T-cell (primary cell): ENCODE measurements around the gene DBNDD2. TPM values are rescaled to one million over a fixed set of nuclear protein-coding genes. Genes with fewer than 3 reads are reported as not detected.

Source experiments
- ATAC-seq, 4 experiments: fragments of 200-7000 bp in 3 of 4; fragments of 150-1000 bp in 1 of 4; cut with Tn5 transposase; replicated peaks in 1 of 4; 1 replicate in 3 of 4; 2 replicates in 1 of 4; pipeline ENCODE4 v1.10.0; 2021; ENCODE audit warnings: moderate library complexity in 3 of 4, mild to moderate bottlenecking in 2 of 4, moderate number of reproducible peaks in 1 of 4
- CTCF ChIA-PET, 2 donors: fragments of 300-600 bp; sonication (Branson Sonifier 250); formaldehyde crosslinking; loops; one replicate each; lab custom pipeline; 2022; ENCODE audit warnings: antibody characterized with exemption in 2 of 2; lab: Charles Lee
- POLR2A ChIA-PET, 2 donors: fragments of 300-600 bp; sonication (Branson Sonifier 250); formaldehyde crosslinking; loops; one replicate each; lab custom pipeline; 2022; ENCODE audit warnings: antibody characterized with exemption in 2 of 2; lab: Charles Lee
- DNase-seq, 35 experiments: peaks; one replicate each; pipeline versions ENCODE4 v3.0.0 to v3.0.0-alpha.2; 2013 to 2023
- H3K27ac ChIP-seq: one replicate; pipeline ENCODE4 v1.5.1; 2013; ENCODE audit warnings: low read length
- H3K27me3 ChIP-seq, 2 experiments: replicated peaks in 1 of 2; 1 replicate in 1 of 2; 2 replicates in 1 of 2; pipeline versions ENCODE4 v1.6.1 to v1.7.0; 2013; ENCODE audit warnings: low read length in 1 of 2, mixed read lengths in 1 of 2; ENCODE audit not compliant: control insufficient read depth in 2 of 2, insufficient read depth in 2 of 2; ENCODE audit errors: extremely low read depth in 1 of 2
- H3K36me3 ChIP-seq, 2 donors: 1 replicate in 1 of 2; 2 replicates in 1 of 2; pipeline versions ENCODE4 v1.6.1 to v1.7.0; 2013; ENCODE audit warnings: low read length in 1 of 2; ENCODE audit not compliant: control insufficient read depth in 2 of 2, insufficient read depth in 1 of 2; ENCODE audit errors: extremely low read depth in 1 of 2
- H3K4me1 ChIP-seq, 2 experiments: 1 replicate in 1 of 2; 2 replicates in 1 of 2; pipeline versions ENCODE4 v1.6.1 to v1.7.0; 2013; ENCODE audit warnings: low read length in 2 of 2, mixed read lengths in 1 of 2; ENCODE audit not compliant: insufficient read depth in 2 of 2, control insufficient read depth in 1 of 2; ENCODE audit errors: extremely low read depth in 1 of 2
- H3K4me3 ChIP-seq, 2 donors: 1 replicate in 1 of 2; 2 replicates in 1 of 2; pipeline versions ENCODE4 v1.5.1 to v1.7.0; 2013; ENCODE audit warnings: mild to moderate bottlenecking in 2 of 2, low read length in 1 of 2, moderate library complexity in 1 of 2; ENCODE audit not compliant: control insufficient read depth in 1 of 2; ENCODE audit errors: extremely low read depth in 1 of 2
- H3K9me3 ChIP-seq: 2 replicates; pipeline ENCODE4 v1.7.0; 2013
- H3K27ac Mint-ChIP-seq, 2 donors: one replicate each; pipeline ENCODE4 v1.8.0; 2020 to 2021; ENCODE audit warnings: mild to moderate bottlenecking in 2 of 2, mixed read lengths in 2 of 2
- H3K27me3 Mint-ChIP-seq, 2 donors: one replicate each; pipeline ENCODE4 v1.8.0; 2021 to 2022; ENCODE audit warnings: mixed read lengths in 2 of 2
- H3K36me3 Mint-ChIP-seq: one replicate; pipeline ENCODE4 v1.8.0; 2021; ENCODE audit warnings: mixed read lengths
- H3K4me1 Mint-ChIP-seq, 3 donors: one replicate each; pipeline ENCODE4 v1.8.0; 2020 to 2022; ENCODE audit warnings: mixed read lengths in 3 of 3, mild to moderate bottlenecking in 1 of 3
- H3K4me3 Mint-ChIP-seq, 3 donors: one replicate each; pipeline ENCODE4 v1.8.0; 2020 to 2022; ENCODE audit warnings: mild to moderate bottlenecking in 3 of 3, mixed read lengths in 3 of 3, moderate library complexity in 3 of 3
- H3K9me3 Mint-ChIP-seq, 3 donors: one replicate each; pipeline ENCODE4 v1.8.0; 2020 to 2022; ENCODE audit warnings: mixed read lengths in 3 of 3
- WGBS: methylation state at CpG from one replicate; pipeline ENCODE4 v1.1.5; 2013; ENCODE audit warnings: missing lambda C conversion rate; ENCODE audit not compliant: insufficient coverage; 5-methylcytosine and 5-hydroxymethylcytosine counted together
- total RNA-seq, 35 experiments: library from RNA in 6 of 35; stranded (reverse) in 6 of 35; fragments of 120-200 nt in 1 of 35; gene quantifications; one replicate each; pipeline versions ENCODE4 v1.2.1 to v1.2.4 and lab custom pipeline; 2013 to 2026

DBNDD2 gene
- total RNA-seq, 5 donors from 2014 or later (not counting 1 experiment from before 2014, with no cell fraction given), result 10.1 to 16.8 (median 14.8) TPM

DNA sequence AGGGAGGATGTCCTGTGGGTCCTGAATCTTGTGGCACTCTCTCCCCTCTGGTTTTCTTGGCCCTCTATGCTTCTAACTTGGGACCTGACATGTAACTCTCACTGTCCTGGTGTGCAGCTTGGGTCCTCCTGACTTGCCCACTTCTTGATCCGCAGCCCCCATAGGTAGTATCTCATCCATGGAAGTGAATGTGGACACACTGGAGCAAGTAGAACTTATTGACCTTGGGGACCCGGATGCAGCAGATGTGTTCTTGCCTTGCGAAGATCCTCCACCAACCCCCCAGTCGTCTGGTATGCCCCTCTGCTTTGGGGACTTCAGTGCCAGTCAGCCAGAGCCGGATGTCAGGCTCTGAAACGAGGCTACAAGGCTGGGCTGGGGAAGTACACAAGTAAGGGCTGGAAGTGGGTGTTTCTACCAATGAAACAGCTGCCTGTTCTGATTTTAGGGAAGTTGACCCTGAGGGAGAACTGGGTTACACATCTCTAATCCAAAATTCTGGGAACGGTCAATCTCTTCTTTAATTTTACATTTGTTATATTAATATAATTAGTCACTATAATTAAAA is 641 bp downstream of the DBNDD2 start:
- ChIA-PET POLR2A (no interaction called here), CTCF (no interaction called here)
- 61% methylated on average over 4 of the region's 7 CpGs for WGBS
- peaks cover 22 to 24% (median 22%) of the 10 kb centered on the region in 3 donors for H3K4me1 Mint-ChIP-seq
- peaks cover 10 to 27% of the 10 kb centered on the region in 2 experiments for H3K4me1 ChIP-seq
- H3K9me3 Mint-ChIP-seq, result no peaks in the 10 kb centered on the region
- DNase-seq (peak in 4 of 35 experiments; percentile 16 to 42 (median 20)), ATAC-seq (peak in 1 of 4 experiments; percentile 37)
- H3K4me3 ChIP-seq, result no peak overlapping the region
- peaks cover 5 to 7% of the 10 kb centered on the region in 2 donors for H3K36me3 ChIP-seq
- peak overlapping the region in 1 of 3 donors; percentile 39 for H3K4me3 Mint-ChIP-seq
- no peaks in the 10 kb centered on the region for H3K27me3 ChIP-seq
- no peaks in the 10 kb centered on the region for H3K9me3 ChIP-seq
- H3K27ac ChIP-seq, result no peak overlapping the region
- H3K36me3 Mint-ChIP-seq, result peaks cover 8% of the 10 kb centered on the region
- H3K27ac Mint-ChIP-seq, result peak overlapping the region; percentile 57 to 64
- H3K27me3 Mint-ChIP-seq, result peaks cover 0 to 3% of the 10 kb centered on the region in 2 donors

DNA sequence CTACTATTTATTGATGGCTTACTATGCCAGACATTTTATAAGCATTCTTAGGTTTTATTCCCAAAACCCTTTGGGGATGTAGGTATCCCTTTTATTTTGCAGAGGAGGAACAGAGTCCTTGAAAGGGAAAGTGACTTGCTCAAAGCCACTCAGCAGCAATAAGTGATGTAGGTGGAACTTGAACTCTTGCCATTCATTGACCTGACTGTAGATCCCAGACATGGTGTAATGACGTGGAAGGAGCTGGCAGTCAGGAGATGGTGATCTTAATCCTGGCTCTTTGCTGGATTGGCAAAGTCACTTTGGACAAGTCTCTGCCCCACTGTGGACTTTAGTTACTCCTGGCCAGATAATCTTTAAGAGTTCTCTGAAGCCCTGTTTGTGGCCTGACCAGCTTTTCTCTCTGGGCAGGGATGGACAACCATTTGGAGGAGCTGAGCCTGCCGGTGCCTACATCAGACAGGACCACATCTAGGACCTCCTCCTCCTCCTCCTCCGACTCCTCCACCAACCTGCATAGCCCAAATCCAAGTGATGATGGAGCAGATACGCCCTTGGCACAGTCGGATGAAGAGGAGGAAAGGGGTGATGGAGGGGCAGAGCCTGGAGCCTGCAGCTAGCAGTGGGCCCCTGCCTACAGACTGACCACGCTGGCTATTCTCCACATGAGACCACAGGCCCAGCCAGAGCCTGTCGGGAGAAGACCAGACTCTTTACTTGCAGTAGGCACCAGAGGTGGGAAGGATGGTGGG is 1.6 kb downstream of the DBNDD2 start:
- DNase-seq (no peak), ATAC-seq (no peak)
- no peak overlapping the region for H3K4me3 Mint-ChIP-seq
- Histone ChIP-seq H3K9me3 (no peaks in the 10 kb centered on the region), H3K4me3 (no peak overlapping the region), H3K36me3 (peaks cover 5 to 7% of the 10 kb centered on the region in 2 donors), H3K27ac (no peak overlapping the region), H3K27me3 (no peaks in the 10 kb centered on the region), H3K4me1 (peaks cover 10 to 27% of the 10 kb centered on the region in 2 experiments)
- WGBS, result 100% methylated on average over 3 of the region's 7 CpGs
- H3K9me3 Mint-ChIP-seq, result no peaks in the 10 kb centered on the region
- H3K36me3 Mint-ChIP-seq, result peaks cover 8% of the 10 kb centered on the region
- ChIA-PET POLR2A (interaction anchor here in 1 of 2 donors (0.7 kb wide), 1 partner anchor 1561 kb away, joined by 5 read pairs; no protein-coding TSS in a partner anchor), CTCF (interaction anchor here in 1 of 2 donors (1.0 to 1.8 kb wide), 2 partner anchors 36 to 49 kb away, joined by 3 to 7 read pairs; no protein-coding TSS in a partner anchor)
- H3K27me3 Mint-ChIP-seq, result peaks cover 0 to 2% of the 10 kb centered on the region in 2 donors
- H3K27ac Mint-ChIP-seq, result no peak overlapping the region
- peaks cover 21 to 24% (median 23%) of the 10 kb centered on the region in 3 donors for H3K4me1 Mint-ChIP-seq

DNA sequence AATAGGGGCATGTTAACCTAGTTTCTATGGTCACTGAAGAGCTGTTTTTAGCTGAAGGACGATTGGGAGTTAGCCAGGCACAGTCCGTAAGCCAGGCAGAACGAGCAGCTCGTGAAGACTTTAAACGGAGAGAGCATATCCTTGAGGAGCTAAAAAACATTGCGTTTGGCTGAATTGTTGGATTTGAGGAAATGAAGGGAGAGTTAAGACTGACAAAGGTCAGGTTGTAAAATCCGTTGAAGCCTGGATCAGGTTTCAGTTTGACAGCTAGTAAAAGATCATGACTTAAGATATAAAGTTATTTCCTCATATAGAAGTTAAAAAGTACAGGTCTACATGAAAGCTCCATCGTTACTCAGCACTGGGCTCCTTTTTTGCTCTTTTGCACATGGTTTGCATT is 2.8 kb downstream of the DBNDD2 start:
- no peaks in the 10 kb centered on the region for H3K27me3 ChIP-seq
- peaks cover 8 to 18% of the 10 kb centered on the region in 2 experiments for H3K4me1 ChIP-seq
- H3K27ac Mint-ChIP-seq, result no peak overlapping the region
- H3K9me3 Mint-ChIP-seq, result no peaks in the 10 kb centered on the region
- no peak overlapping the region for H3K4me3 Mint-ChIP-seq
- no peak overlapping the region for H3K4me3 ChIP-seq
- no peaks in the 10 kb centered on the region for H3K27me3 Mint-ChIP-seq
- CTCF ChIA-PET, result interaction anchor here in 1 of 2 donors (1.0 to 1.8 kb wide), 2 partner anchors 37 to 50 kb away, joined by 3 to 7 read pairs; no protein-coding TSS in a partner anchor
- peaks cover 8% of the 10 kb centered on the region for H3K36me3 Mint-ChIP-seq
- POLR2A ChIA-PET, result interaction anchor here in 1 of 2 donors (0.6 kb wide), 1 partner anchor 409 kb away, joined by 5 read pairs; no protein-coding TSS in a partner anchor
- H3K27ac ChIP-seq, result no peak overlapping the region
- H3K36me3 ChIP-seq, result peaks cover 5 to 7% of the 10 kb centered on the region in 2 donors
- no peaks in the 10 kb centered on the region for H3K9me3 ChIP-seq
- peaks cover 22 to 29% (median 26%) of the 10 kb centered on the region in 3 donors for H3K4me1 Mint-ChIP-seq
- WGBS, result 95% methylated on average over 6 of the region's 8 CpGs
- ATAC-seq, result no peak
- no peak for DNase-seq

DNA sequence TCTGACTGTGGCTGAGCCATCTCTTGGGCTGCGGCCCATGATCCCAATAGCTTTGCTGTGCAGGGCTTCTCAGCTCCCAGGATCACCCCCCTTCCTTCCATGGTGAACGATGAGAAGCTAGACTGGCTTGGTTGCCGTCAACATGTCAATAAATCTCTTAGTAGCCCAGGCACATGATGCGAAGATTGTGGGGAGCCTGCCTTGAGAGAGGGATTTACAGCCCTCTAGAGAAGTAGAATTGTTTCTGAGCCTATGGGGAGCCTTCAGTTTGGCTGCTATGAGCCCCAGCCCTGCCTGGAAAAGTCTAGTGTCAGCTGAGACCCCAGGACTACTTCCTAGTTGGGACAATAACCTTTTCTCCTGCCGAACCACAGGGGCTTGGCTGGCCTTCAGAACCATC is 4.6 kb downstream of the DBNDD2 start:
- DNase-seq, result no peak
- no peak overlapping the region for H3K27ac ChIP-seq
- H3K27me3 ChIP-seq, result no peaks in the 10 kb centered on the region
- H3K4me1 ChIP-seq, result peaks cover 7 to 21% of the 10 kb centered on the region in 2 experiments
- H3K9me3 Mint-ChIP-seq, result no peaks in the 10 kb centered on the region
- 98% methylated on average over 3 of the region's 5 CpGs for WGBS
- no peak overlapping the region for H3K4me3 ChIP-seq
- ATAC-seq, result no peak
- no peak overlapping the region for H3K4me3 Mint-ChIP-seq
- no peaks in the 10 kb centered on the region for H3K9me3 ChIP-seq
- POLR2A ChIA-PET, result interaction anchor here (0.6 to 1.5 kb wide), 2 partner anchors 8 to 40 kb away, joined by 5 read pairs; no protein-coding TSS in a partner anchor
- H3K27me3 Mint-ChIP-seq, result no peaks in the 10 kb centered on the region
- H3K36me3 ChIP-seq, result peaks cover 5 to 7% of the 10 kb centered on the region in 2 donors
- H3K36me3 Mint-ChIP-seq, result peaks cover 8% of the 10 kb centered on the region
- CTCF ChIA-PET, result interaction anchor here (1.0 to 1.1 kb wide), 2 partner anchors 39 to 358 kb away, joined by 3 to 5 read pairs; no protein-coding TSS in a partner anchor
- H3K27ac Mint-ChIP-seq, result no peak overlapping the region
- H3K4me1 Mint-ChIP-seq, result peaks cover 34 to 37% (median 35%) of the 10 kb centered on the region in 3 donors

DNA sequence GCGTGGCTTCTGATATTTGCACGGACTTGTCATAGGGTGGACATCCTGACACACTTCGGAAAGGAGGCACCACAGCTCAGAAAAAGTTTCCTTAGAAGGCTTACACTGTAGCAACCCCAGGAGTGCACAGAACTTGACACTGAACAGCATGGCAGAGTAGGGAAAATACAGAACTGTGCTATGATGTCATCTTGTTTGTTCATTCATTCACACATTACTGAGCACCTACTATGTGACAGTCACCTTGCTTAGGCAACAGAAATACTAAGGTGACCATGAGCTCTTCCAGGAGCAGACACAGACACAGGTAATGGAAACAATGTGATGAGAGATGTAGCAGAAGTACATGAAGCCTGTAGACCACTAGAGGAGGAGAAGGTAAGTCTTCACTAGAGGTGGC is 5.4 kb downstream of the DBNDD2 start:
- peaks cover 5 to 7% of the 10 kb centered on the region in 2 donors for H3K36me3 ChIP-seq
- H3K9me3 ChIP-seq, result no peaks in the 10 kb centered on the region
- Mint-ChIP-seq H3K27me3 (no peaks in the 10 kb centered on the region), H3K9me3 (no peaks in the 10 kb centered on the region), H3K27ac (no peak overlapping the region), H3K36me3 (peaks cover 11% of the 10 kb centered on the region), H3K4me3 (no peak overlapping the region), H3K4me1 (peaks cover 35 to 41% (median 36%) of the 10 kb centered on the region in 3 donors)
- H3K4me3 ChIP-seq, result no peak overlapping the region
- 100% methylated on average over 1 of the region's 3 CpGs for WGBS
- DNase-seq, result no peak
- POLR2A ChIA-PET, result interaction anchor here in 1 of 2 donors (1.5 kb wide), 1 partner anchor 40 kb away, joined by 5 read pairs; no protein-coding TSS in a partner anchor
- ATAC-seq, result no peak
- H3K4me1 ChIP-seq, result peaks cover 7 to 24% of the 10 kb centered on the region in 2 experiments
- H3K27ac ChIP-seq, result no peak overlapping the region
- no peaks in the 10 kb centered on the region for H3K27me3 ChIP-seq
- CTCF ChIA-PET, result interaction anchor here (0.6 to 1.1 kb wide), 4 partner anchors 40 to 357 kb away, joined by 3 to 5 read pairs (median 4); partner anchors contain the start of gene SYS1 (in 1 of the 2)
